K562 (cell line): ENCODE data around the gene KAT5. TPM values are rescaled to one million over a fixed set of nuclear protein-coding genes. Genes with fewer than 3 reads are reported as not detected.

ENCODE experiments used
- ARID3B ChIP-seq: fragments of 250-450 bp; sonication (Bioruptor Pico); IDR thresholded peaks from 2 replicates; pipeline ENCODE4 v1.4.0; 2020; ENCODE audit warnings: borderline replicate concordance
- HDAC3 ChIP-seq: fragments of 450-650 bp; IDR thresholded peaks from 2 replicates; pipeline ENCODE4 v1.6.1; 2018; ENCODE audit warnings: borderline replicate concordance, mild to moderate bottlenecking, moderate library complexity; ENCODE audit not compliant: partially characterized antibody
- L3MBTL2 ChIP-seq: fragments of 450-650 bp; IDR thresholded peaks from 2 replicates; pipeline ENCODE4 v1.6.1; 2016; ENCODE audit warnings: mild to moderate bottlenecking, moderate library complexity
- MNT ChIP-seq, 2 experiments: fragments of 450-650 bp; conservative IDR thresholded peaks; 2 replicates each; pipeline ENCODE4 v1.6.1; 2017; ENCODE audit warnings: mild to moderate bottlenecking in 2 of 2, moderate library complexity in 2 of 2
- NR3C1 ChIP-seq: sonication (generic); formaldehyde crosslinking; IDR thresholded peaks from 2 replicates; pipeline ENCODE4 v1.8.1; 2022; ENCODE audit warnings: missing genetic modification reagents
- SAFB2 ChIP-seq: fragments of 200-400 bp; formaldehyde crosslinking; IDR thresholded peaks from 2 replicates; pipeline ENCODE4 v1.6.1; 2018; ENCODE audit warnings: borderline replicate concordance, low read length, low read depth, moderate library complexity; ENCODE audit not compliant: severe bottlenecking
- XRCC5 ChIP-seq: fragments of 200-400 bp; formaldehyde crosslinking; IDR thresholded peaks from 2 replicates; pipeline ENCODE4 v1.6.1; 2017; ENCODE audit warnings: low read depth, mild to moderate bottlenecking, low read length
- ZBTB11 ChIP-seq, 3 experiments: fragments of 200-800 bp in 1 of 3; fragments of 250-450 bp in 1 of 3; fragments of 450-650 bp in 1 of 3; sonication (Bioruptor Pico) in 1 of 3; sonication (Bioruptor generic) in 1 of 3; formaldehyde crosslinking in 1 of 3; IDR thresholded peaks; 2 replicates each; pipeline versions ENCODE4 v1.6.1 to v1.8.0; 2016 to 2022; ENCODE audit warnings: mild to moderate bottlenecking in 2 of 3, missing genetic modification characterization in 2 of 3, missing compliant biosample characterization in 1 of 3, moderate library complexity in 1 of 3
- ZBTB43 ChIP-seq: sonication (generic); formaldehyde crosslinking; IDR thresholded peaks from 2 replicates; pipeline ENCODE4 v1.8.0; 2023; ENCODE audit warnings: mild to moderate bottlenecking, missing genetic modification reagents
- ZBTB49 ChIP-seq: sonication (generic); formaldehyde crosslinking; IDR thresholded peaks from 2 replicates; pipeline ENCODE4 v1.8.0; 2022; ENCODE audit warnings: missing genetic modification reagents, mild to moderate bottlenecking, borderline replicate concordance
- ZKSCAN1 ChIP-seq: fragments of 150-350 bp; IDR thresholded peaks from 2 replicates; pipeline ENCODE4 v1.6.1; 2016; ENCODE audit warnings: low read depth, low read length
- ZNF121 ChIP-seq: sonication (generic); formaldehyde crosslinking; conservative IDR thresholded peaks from 2 replicates; pipeline ENCODE4 v1.8.0; 2022; ENCODE audit warnings: missing genetic modification reagents
- ZNF217 ChIP-seq: sonication (generic); formaldehyde crosslinking; IDR thresholded peaks from 2 replicates; pipeline ENCODE4 v1.8.0; 2022; ENCODE audit warnings: mild to moderate bottlenecking, missing genetic modification reagents
- ZNF589 ChIP-seq: fragments of 200-800 bp; sonication (Bioruptor generic); IDR thresholded peaks from 2 replicates; pipeline ENCODE4 v1.6.1; 2016; ENCODE audit warnings: low read depth, missing genetic modification characterization, missing compliant biosample characterization
- polyA plus RNA-seq, 8 experiments: library from polyadenylated mRNA; depleted of rRNA in 4 of 8; stranded (reverse) in 5 of 8; unstranded in 3 of 8; fragments of >200 nt; fragmentation: Nextera tagmentation in 2 of 8; fragmentation: Illumina TruSeq in 1 of 8; extraction: Ambion mirVana in 2 of 8; extraction: Trizol in 1 of 8; gene quantifications; 2 replicates each; pipeline versions ENCODE4 v1.2.1 to v1.2.3, GENCODE V29; 2011 to 2014; ENCODE audit warnings: inconsistent platforms in 1 of 8, missing spikeins in 1 of 8
- total RNA-seq, 7 experiments: library from RNA; depleted of rRNA in 6 of 7; stranded (reverse); fragments of >200 nt in 6 of 7; fragmentation: Illumina TruSeq in 2 of 7; extraction: Trizol in 2 of 7; gene quantifications; 2 replicates each; pipeline versions ENCODE4 v1.2.1 to v1.2.3, GENCODE V29; 2011 to 2021; ENCODE audit warnings: low replicate concordance in 1 of 7

Gene KAT5
- total and polyA plus RNA-seq, 9 of the 15 experiments (the other 6 are each of a cell fraction or from before 2014, with no cell fraction given) = 3.6 to 76.8 (median 52.7) TPM

GRCh38 chr11:65662799-65663638 is 49.0 kb upstream of the KAT5 start, which contains the start of gene RELA (continued):
- TF ChIP-seq NR3C1 (CRISPR knock-in tag) (no peak), HDAC3 (no peak), ZBTB43 (CRISPR knock-in tag) (no peak; the same call in 1 of the 2 replicates), XRCC5 (no peak), ZNF121 (no peak), ARID3B (CRISPR knock-in tag) (peak; percentile 67; the same call in 1 of the 2 replicates), ZNF217 (CRISPR knock-in tag) (no peak), ZBTB11 (CRISPR knock-in tag; IDR thresholded peaks at IDR 0.05) (peak in 1 of 3 experiments; percentile 76; a peak in 2 of 6 replicates), SAFB2 (no peak), ZNF589 (no peak), MNT (conservative IDR thresholded peaks at IDR 0.05) (peak; percentile 42 to 78; a peak in 3 of 4 replicates), ZBTB49 (CRISPR knock-in tag) (no peak), ZKSCAN1 (peak; percentile 64; the same call in 1 of the 2 replicates), L3MBTL2 (peak; percentile 57; the same call in 1 of the 2 replicates)
